ENCODE measurements around the gene TYRO3. TPM values are rescaled to one million over a fixed set of nuclear protein-coding genes. Genes with fewer than 3 reads are reported as not detected.

TYRO3 gene
- total and polyA plus RNA-seq, 2 experiments from 2014 or later = 17.2 to 26.3 TPM

- Histone ChIP-seq H3K4me1 (ENCODE audit: low read depth) (peaks cover 46% of the 10 kb centered on the region), H3K9me3 (ENCODE audit: low read depth) (no peaks in the 10 kb centered on the region), H3K27ac (peak overlapping the region; percentile 72), H3K36me3 (no peaks in the 10 kb centered on the region), H3K4me3 (no peak overlapping the region), H3K27me3 (no peaks in the 10 kb centered on the region)
- TF ChIP-seq CTCF (IDR thresholded peaks at IDR 0.05; ENCODE audit: low read depth, low read length) = no peak
- peak in 1 of 2 donors; percentile 38 for DNase-seq (ENCODE audit: low read depth in 1 of 2, low spot score in 1 of 2)
Measured at GRCh38 chr15:41564960-41565502, 6.0 kb downstream of the TYRO3 start.

GRCh38 chr15:41565702-41566101 is 6.7 kb downstream of the TYRO3 start:
- no peak overlapping the region for H3K4me3 ChIP-seq
- no peaks in the 10 kb centered on the region for H3K9me3 ChIP-seq (ENCODE audit: low read depth)
- H3K27me3 ChIP-seq = no peaks in the 10 kb centered on the region
- no peak for TF ChIP-seq CTCF (IDR thresholded peaks at IDR 0.05; ENCODE audit: low read depth, low read length)
- DNase-seq (ENCODE audit: low read depth in 1 of 2, low spot score in 1 of 2) = no peak
- peak overlapping the region; percentile 72 for H3K27ac ChIP-seq
- no peaks in the 10 kb centered on the region for H3K36me3 ChIP-seq
- peaks cover 46% of the 10 kb centered on the region for H3K4me1 ChIP-seq (ENCODE audit: low read depth)

GRCh38 chr15:41566121-41566885 is 7.3 kb downstream of the TYRO3 start:
- peak; percentile 32 to 43 for DNase-seq (ENCODE audit: low read depth in 1 of 2, low spot score in 1 of 2)
- Histone ChIP-seq H3K27ac (peak overlapping the region; percentile 72), H3K36me3 (no peaks in the 10 kb centered on the region), H3K4me3 (no peak overlapping the region), H3K9me3 (ENCODE audit: low read depth) (no peaks in the 10 kb centered on the region), H3K4me1 (ENCODE audit: low read depth) (peaks cover 46% of the 10 kb centered on the region), H3K27me3 (no peaks in the 10 kb centered on the region)
- no peak for TF ChIP-seq CTCF (IDR thresholded peaks at IDR 0.05; ENCODE audit: low read depth, low read length)

- peaks cover 44% of the 10 kb centered on the region for H3K4me1 ChIP-seq (ENCODE audit: low read depth)
Measured at GRCh38 chr15:41567261-41567660, 8.2 kb downstream of the TYRO3 start.

GRCh38 chr15:41567862-41568261 is 8.8 kb downstream of the TYRO3 start:
- Histone ChIP-seq H3K27me3 (no peaks in the 10 kb centered on the region), H3K36me3 (no peaks in the 10 kb centered on the region), H3K27ac (peak overlapping the region; percentile 95), H3K4me3 (no peak overlapping the region), H3K9me3 (ENCODE audit: low read depth) (no peaks in the 10 kb centered on the region), H3K4me1 (ENCODE audit: low read depth) (peaks cover 44% of the 10 kb centered on the region)
- TF ChIP-seq CTCF (IDR thresholded peaks at IDR 0.05; ENCODE audit: low read depth, low read length) = no peak
- peak in 1 of 2 donors; percentile 20 for DNase-seq (ENCODE audit: low read depth in 1 of 2, low spot score in 1 of 2)

More at GRCh38 chr15:41567261-41567660, 8.2 kb downstream of the TYRO3 start:
- no peak for TF ChIP-seq CTCF (IDR thresholded peaks at IDR 0.05; ENCODE audit: low read depth, low read length)
- Histone ChIP-seq H3K36me3 (no peaks in the 10 kb centered on the region), H3K27me3 (no peaks in the 10 kb centered on the region), H3K4me3 (no peak overlapping the region), H3K9me3 (ENCODE audit: low read depth) (no peaks in the 10 kb centered on the region), H3K27ac (no peak overlapping the region)
- DNase-seq (ENCODE audit: low read depth in 1 of 2, low spot score in 1 of 2) = no peak

Data from cardiac muscle cell (in vitro differentiated cells and primary cell).